Right renal pelvis (tissue), 4 donors: ENCODE measurements around the gene CLEC12A. TPM values are rescaled to one million over a fixed set of nuclear protein-coding genes. Genes with fewer than 3 reads are reported as not detected.
"Not testable (repeated sequence)": the region's sequence is repeated elsewhere in the genome, so short reads cannot be mapped to it uniquely, and the experiment has no call there.

Source experiments
- DNase-seq, 4 donors: peaks; one replicate each; pipeline ENCODE4 v3.0.0-alpha.2; 2013; ENCODE audit warnings: low read depth in 4 of 4, low spot score in 3 of 4, missing footprints in 1 of 4
- polyA plus RNA-seq, 4 donors: library from polyadenylated mRNA; unstranded; fragments of 120-200 nt; gene quantifications; one replicate each; pipeline ENCODE4 v1.2.1, GENCODE V29; 2013; ENCODE audit not compliant: insufficient read length in 4 of 4

The CLEC12A gene
- 1 to 10 TPM in 2 of 4 donors, under 1 TPM in 2; 0.74 to 1.5 (median 1.1) TPM for polyA plus RNA-seq

DNA sequence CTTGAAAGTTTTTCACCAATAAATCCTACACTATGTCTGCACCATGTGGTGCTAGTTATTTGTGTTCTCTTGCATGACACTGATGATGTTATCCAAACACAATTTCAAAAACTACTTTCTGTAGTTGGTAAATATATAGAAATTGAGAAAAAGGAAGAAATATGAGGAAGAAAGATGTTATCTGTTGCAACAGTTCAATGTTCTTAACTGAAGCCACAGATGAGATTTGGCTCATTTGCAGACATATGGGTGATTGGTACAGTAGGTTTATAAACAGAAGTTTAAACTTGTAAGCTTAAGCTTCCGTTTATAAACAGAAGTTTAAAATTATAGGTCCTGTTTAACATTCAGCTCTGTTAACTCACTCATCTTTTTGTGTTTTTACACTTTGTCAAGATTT, at the start of gene CLEC12A:
CLEC12A (plus strand) TSS at position 229 of the 400 bp plus-strand sequence. CDS start 188 bp downstream, outside the sequence.
- DNase-seq, result no peak

DNA sequence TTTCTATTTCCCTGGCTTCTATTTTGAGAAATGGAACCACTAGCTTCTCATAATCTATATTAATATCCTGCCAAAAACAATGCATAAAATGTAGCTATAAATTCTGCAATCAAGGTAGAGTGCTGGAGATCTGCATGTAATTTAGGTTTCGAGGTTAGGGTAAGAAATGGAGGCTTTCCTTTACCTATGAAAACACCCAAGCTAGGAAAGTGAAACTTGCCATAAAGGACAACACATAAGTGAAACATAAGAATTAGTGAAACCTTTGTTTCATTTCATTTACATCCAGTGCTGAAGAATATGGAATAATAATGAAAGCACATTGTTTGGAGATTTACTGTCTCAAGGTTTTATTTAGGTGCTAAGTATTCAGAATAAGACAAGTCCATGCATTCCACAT, 48.8 kb upstream of the CLEC12A start:
- DNase-seq, result no peak

DNA sequence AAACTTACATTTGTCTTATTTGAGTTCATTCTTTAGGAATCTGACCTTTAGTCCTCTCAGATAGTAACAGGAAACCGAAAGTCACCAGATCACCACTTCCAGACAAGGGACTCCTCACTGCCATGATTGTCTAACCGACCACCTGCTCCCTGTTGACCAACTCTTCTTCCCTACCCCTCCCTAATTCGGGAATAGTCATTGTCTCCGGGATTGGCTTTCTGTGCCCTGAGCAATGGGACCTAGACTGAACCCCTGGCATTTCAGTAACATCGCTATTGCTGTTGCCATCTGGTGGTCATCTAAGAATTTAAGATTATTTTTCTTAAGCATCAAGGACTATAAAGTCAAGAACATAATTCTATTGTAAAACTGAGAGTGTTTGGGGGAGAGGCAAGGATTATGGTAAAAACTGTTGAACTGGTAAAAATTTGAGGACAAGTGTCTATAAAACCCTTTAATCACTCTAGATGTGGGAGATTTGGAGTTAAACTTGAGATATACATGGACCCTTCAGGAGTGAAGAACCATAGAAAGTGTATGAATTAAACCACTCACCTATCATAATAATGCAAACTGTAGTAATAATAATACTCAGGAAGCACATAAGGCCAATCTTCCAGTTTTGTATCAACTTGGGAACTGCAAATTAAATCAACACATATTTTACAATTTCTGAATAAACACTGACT, 45.4 kb upstream of the CLEC12A start:
- DNase-seq, result no peak

GRCh38 chr12:9926876-9927275, 44.3 kb upstream of the CLEC12A start:
- no peak for DNase-seq

- DNase-seq, result no peak
Measured at GRCh38 chr12:9928607-9929006, 42.6 kb upstream of the CLEC12A start.

DNA sequence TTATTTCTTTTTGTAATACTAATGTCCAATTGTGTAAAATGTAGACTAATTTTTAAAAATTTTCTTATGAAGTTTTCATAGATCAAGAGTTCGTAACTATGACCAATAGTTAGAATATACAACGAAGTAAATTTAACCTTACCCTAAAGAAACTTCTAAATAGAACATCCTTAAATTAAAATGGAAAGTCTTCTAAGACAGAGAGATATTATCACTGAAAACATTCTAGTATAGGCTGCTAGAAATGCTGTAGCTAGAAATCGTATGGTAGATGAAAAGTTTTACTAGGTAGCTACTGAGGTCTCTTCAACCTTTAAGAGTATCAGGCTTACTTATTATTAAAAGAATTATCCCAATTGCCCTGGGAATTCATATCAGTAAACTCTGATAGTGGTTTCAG, 40.0 kb upstream of the CLEC12A start:
- no peak for DNase-seq

DNA sequence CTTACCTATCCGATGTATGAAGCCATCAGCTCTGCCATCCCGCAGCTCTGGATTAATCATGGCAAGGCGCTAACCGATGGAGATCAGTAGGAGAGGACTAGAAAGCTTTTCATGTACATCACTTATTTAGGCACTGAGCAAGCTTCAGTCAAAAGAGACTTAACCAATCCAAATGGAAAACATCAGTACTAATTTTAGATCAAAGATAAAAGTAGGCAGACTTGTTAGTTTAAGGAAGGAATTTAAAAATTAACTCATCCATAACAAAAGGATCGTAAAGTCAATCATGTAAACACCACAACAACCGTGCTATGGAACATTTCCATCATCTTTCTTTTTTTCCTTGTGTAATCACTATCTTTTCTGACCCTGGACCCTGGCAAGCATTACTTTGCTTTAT, 38.9 kb upstream of the CLEC12A start, which contains the start of gene CLEC2A:
CLEC2A (minus strand) TSS at position 101 of the 400 bp plus-strand sequence; CDS start at position 60, 41 bp downstream.
- DNase-seq, result no peak

DNA sequence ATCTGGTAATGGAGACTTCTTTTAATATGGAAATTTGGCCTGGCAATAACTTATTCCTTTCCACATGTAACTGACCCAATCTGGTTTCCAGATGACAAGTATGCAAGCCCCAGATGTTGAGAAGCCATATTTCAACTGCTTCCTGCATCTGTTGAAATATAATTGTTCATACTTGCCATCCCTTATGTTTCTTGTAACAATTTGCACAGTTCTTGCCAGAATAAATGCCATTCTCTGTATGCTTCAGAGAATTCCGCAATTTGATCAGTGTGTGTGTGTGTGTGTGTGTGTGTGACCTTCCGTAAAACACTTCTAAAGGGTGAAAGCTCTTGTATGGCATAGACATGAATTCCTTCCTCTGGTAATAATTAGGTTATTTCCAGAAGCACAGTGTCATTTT, 37.3 kb upstream of the CLEC12A start:
- DNase-seq, result no peak

- no peak for DNase-seq
Measured at GRCh38 chr12:9935026-9935425, 36.2 kb upstream of the CLEC12A start.

- DNase-seq, result no peak
Measured at GRCh38 chr12:9936591-9936990, 34.6 kb upstream of the CLEC12A start.

DNA sequence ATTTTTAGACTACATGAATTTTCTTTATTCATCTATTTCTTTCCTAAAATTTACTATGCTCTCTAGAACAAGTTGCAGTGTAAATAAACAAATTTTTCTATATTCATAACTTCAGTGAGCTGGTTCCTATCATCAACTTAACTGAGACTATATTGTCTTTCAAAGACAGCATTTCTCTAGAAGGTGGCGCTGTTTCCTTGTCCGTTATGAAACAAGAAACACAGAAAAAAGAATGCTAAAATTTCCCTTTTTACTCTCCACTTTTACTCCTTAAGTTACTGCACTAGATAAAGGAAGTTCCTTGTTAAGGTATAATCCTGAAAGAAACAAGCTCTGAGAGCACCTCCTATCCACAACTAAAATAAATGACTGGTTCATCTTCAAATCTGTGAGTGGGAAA, 30.8 kb upstream of the CLEC12A start:
- no peak for DNase-seq

GRCh38 chr12:9941838-9942237, 29.4 kb upstream of the CLEC12A start:
- DNase-seq, result no peak

DNA sequence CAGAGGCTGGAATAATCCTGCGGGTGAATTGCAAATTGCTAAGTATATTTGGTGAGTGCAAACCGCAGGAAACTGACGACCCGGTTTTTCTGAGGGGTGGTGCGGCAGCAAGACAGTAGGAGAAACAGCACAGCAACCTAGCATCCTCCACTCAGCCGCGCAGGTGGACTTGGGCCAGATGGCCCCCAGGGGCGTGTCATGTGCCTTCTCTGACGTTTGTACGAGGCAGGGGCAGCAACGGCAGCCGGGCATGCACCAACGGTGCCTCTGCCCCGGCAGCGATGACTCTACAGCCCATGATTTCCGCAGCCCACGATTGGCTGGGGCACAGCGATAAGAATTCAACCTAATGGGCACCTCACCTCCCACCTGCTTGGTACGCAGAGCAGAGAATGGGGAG, 28.0 kb upstream of the CLEC12A start:
- DNase-seq, result no peak

GRCh38 chr12:9944391-9944790, 26.8 kb upstream of the CLEC12A start:
- no peak for DNase-seq

DNA sequence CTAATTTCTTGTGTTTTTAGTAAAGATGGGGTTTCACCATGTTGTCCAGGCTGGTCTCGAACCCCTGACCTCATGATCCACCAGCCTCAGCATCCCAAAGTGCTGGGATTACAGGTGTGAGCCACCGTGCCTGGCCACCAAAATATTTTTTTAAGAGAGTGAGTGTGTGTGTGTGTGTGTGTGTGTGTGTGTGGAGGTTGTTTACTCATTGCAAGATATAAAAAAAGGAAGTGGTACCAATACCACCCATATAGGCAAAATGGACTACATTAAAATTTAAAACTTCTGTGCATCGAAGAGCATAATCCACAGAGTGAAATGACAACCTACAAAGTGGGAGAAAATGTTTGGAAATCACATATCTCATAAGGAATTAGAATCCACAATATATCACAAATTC, 23.5 kb upstream of the CLEC12A start:
- no peak for DNase-seq

- no peak for DNase-seq
Measured at GRCh38 chr12:9948606-9949296, 22.5 kb upstream of the CLEC12A start.

DNA sequence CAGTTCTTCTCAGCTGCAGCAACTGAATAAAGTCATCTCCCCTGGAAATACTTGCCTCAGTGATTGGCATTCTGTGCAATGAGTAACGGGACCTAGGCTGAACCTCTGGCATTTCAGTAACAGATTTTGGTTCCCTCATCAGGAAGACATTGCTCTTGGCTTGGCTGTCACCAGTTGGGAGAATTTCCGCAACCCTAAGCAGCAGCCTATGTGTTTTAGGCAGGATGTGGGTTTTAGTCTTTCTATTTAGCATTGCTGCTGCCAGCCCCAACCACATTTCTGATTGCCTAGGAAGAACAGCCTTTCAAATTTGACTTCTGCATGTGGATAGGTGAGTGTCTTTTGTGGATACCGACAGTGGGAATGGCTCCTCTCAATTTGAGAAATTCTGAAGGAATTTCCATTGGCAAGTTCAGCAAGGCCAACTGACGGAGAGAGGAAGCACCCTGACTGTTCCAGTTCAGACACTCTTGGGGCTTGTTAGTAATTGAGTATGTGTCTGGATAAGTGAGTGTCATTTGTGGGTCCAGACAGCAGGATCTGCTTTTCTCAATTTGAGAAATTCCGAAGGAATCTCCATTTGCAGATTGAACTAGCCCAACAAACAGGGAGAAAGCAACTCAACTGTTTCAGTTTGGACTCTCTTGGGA, 20.1 kb upstream of the CLEC12A start:
- DNase-seq, result no peak

GRCh38 chr12:9952954-9953729, 18.1 kb upstream of the CLEC12A start:
- DNase-seq, result not testable (repeated sequence)

DNA sequence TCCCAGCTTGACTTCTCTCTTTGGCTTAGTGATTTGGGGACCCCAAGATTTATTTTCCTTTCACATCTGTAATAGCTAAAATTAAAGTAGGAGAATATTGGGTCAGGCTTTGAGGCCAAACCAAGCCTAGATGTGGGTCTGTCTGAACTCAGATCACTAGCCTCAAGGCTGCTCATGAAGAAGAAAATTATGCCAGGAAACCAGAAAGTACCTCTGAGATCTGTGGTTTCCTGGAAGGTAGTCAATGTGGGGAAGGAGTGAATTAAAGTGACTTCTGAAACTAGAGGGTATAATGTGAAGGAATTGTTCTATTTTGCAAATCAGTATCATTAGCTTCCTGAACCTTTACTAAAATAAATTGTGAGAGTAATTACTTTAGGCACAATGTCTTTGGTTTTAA, 13.4 kb upstream of the CLEC12A start:
- DNase-seq, result no peak

GRCh38 chr12:9960590-9960989, 10.6 kb upstream of the CLEC12A start:
- DNase-seq, result no peak

DNA sequence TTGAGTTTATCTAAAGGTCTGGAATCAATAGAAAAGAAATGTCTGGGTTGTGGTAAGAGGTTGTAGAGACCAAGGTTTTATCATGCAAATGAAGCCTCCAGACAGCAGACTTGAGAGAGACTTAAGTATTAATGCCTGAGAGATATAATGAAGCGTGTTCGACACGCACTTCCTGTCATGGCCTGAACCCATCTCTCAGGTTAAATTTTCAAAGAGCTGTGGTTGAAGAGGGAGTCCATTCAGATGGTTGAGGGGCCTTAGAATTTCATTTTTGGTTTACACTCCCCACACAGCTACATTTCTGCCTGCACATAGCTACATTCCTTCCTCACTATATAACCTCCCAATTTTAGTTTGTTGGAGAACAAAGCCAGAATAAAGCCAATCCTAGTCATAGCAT, 10.1 kb upstream of the CLEC12A start:
- no peak for DNase-seq
